Immature natural killer cell (primary cell): ENCODE data around the gene GLDC. TPM values are rescaled to one million over a fixed set of nuclear protein-coding genes. Genes with fewer than 3 reads are reported as not detected.
A peak's percentile ranks its signal among the peaks of the same experiment; 100 is the strongest.

ENCODE experiments used
- DNase-seq, 3 donors: peaks; one replicate each; pipeline ENCODE4 v3.0.0; 2022; ENCODE audit warnings: mixed read lengths in 1 of 3
- H3K27ac Mint-ChIP-seq, 6 donors: one replicate each; pipeline ENCODE4 v1.8.0; 2020; ENCODE audit warnings: mixed read lengths in 6 of 6, mild to moderate bottlenecking in 5 of 6, inconsistent platforms in 4 of 6, moderate library complexity in 3 of 6
- H3K27me3 Mint-ChIP-seq, 3 donors: one replicate each; pipeline ENCODE4 v1.8.0; 2020 to 2021; ENCODE audit warnings: low read depth in 3 of 3, mild to moderate bottlenecking in 3 of 3, mixed read lengths in 3 of 3, moderate library complexity in 3 of 3, inconsistent platforms in 1 of 3
- H3K36me3 Mint-ChIP-seq, 3 donors: one replicate each; pipeline ENCODE4 v1.8.0; 2020; ENCODE audit warnings: mixed read lengths in 3 of 3, inconsistent platforms in 2 of 3, mild to moderate bottlenecking in 2 of 3
- H3K4me1 Mint-ChIP-seq, 2 donors: one replicate each; pipeline ENCODE4 v1.8.0; 2020; ENCODE audit warnings: inconsistent platforms in 2 of 2, mild to moderate bottlenecking in 2 of 2, mixed read lengths in 2 of 2, moderate library complexity in 1 of 2
- H3K4me3 Mint-ChIP-seq, 5 donors: one replicate each; pipeline ENCODE4 v1.8.0; 2020; ENCODE audit warnings: mild to moderate bottlenecking in 5 of 5, mixed read lengths in 5 of 5, inconsistent platforms in 3 of 5, moderate library complexity in 3 of 5
- H3K9me3 Mint-ChIP-seq, 6 donors: one replicate each; pipeline ENCODE4 v1.8.0; 2020; ENCODE audit warnings: mild to moderate bottlenecking in 6 of 6, mixed read lengths in 6 of 6, inconsistent platforms in 4 of 6, moderate library complexity in 3 of 6
- polyA plus RNA-seq, 3 donors: library from polyadenylated mRNA; unstranded; fragments of 300-500 nt; fragmentation: Illumina TruSeq; gene quantifications; one replicate each; pipeline ENCODE4 v1.2.3, GENCODE V29; 2021

The GLDC gene
- polyA plus RNA-seq, 3 donors from 2014 or later = 0.35 TPM; not detected in 2

DNA sequence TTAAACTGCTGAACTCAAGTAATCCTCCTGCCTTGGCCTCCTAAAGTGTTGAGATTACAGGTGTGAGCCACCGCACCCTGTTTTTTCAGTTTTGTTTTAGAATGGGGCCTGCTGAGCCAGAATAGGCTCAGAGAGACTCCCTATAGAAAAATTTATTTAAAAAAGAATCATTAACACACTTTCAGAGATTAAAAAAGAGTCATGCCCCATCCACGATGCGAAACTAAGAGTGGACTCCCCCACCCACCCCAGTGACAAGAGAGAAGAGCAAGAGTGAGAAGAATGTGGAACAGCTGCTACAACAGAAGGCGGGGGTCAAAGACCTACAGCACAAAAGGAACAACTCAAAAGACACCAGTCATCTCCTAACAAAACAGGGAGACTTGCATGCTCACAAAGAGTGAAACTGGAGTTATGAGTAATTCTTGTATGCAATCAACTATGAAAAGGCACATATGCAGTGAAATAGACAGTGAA, 47.2 kb downstream of the GLDC start:
- H3K4me1 Mint-ChIP-seq = no peaks in the 10 kb centered on the region
- no peak overlapping the region for H3K27ac Mint-ChIP-seq
- peaks cover 0 to 3% (median 0%) of the 10 kb centered on the region in 3 donors for H3K36me3 Mint-ChIP-seq
- no peak for DNase-seq
- H3K27me3 Mint-ChIP-seq = peaks cover 0 to 5% (median 2%) of the 10 kb centered on the region in 3 donors
- H3K4me3 Mint-ChIP-seq = no peak overlapping the region
- H3K9me3 Mint-ChIP-seq = no peaks in the 10 kb centered on the region

DNA sequence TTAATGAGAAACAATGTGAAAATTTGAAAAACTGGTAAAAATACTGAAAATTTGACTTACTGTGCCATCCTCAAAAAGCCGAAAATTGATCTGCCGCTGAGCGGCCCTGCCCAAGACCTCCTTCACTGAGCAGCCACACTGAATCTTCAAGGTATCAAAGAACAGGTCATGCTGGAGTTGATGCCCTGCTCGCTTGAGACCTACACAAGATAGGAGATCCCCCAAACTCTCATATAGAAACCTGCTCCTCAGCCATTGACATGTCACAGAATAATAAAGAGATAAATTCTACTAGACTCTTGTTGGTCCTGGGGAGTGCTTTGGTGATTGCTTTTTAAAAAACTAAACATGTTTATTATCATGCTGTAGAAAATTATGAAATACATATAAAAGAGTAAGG, 52.7 kb downstream of the GLDC start:
- Mint-ChIP-seq H3K36me3 (no peaks in the 10 kb centered on the region), H3K27me3 (peaks cover 0 to 6% (median 4%) of the 10 kb centered on the region in 3 donors), H3K4me1 (no peaks in the 10 kb centered on the region), H3K4me3 (no peak overlapping the region), H3K9me3 (no peaks in the 10 kb centered on the region), H3K27ac (no peak overlapping the region)
- DNase-seq = no peak

DNA sequence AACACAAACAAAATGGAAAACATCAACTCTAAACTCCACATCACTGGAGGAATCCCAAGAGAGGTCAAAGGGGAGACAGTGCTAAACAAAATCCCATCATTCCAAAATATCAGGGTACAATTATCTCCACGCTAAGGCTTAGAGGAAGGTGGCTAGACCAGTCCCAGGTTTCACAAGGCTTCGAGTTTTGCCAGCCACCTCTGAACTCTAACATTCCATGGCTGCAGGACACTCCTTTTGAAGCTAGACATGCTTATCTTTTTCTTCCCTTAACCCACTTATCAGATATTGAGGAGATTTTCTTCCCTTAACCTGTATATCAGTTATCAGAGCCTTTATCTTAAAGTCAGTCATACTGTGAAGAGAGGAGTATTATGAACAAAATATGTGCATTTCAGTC, 53.3 kb downstream of the GLDC start:
- Mint-ChIP-seq H3K27me3 (peaks cover 0 to 6% (median 4%) of the 10 kb centered on the region in 3 donors), H3K9me3 (no peaks in the 10 kb centered on the region), H3K27ac (no peak overlapping the region), H3K4me1 (no peaks in the 10 kb centered on the region), H3K36me3 (no peaks in the 10 kb centered on the region), H3K4me3 (no peak overlapping the region)
- no peak for DNase-seq

DNA sequence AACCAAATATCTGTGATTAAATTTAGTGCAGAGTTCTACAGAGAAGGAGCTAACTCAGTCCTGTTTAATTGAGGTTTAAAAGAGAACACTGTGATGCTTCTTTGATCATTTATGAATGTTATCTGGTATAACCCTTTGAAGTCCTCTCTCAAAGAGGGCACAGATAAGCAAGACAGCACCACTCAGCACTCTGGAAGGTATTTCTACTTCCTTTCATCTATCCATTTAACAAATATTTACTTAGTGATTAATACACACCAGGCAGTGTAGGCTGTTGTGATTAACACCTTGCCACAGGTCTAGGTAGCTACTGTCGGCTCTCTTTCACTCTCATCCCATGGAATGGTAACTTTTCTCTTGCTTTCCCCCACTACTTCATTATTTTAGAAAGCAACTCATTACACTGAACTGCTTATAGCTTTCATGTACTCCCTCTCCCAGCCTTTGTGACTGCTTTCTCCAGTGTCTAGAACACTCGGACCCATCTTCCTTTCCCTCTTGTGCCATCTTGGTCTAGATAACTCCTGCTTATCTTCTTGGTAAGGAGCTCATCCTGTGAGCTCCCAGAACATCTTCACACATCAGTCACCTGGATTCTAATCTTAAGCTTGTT, 54.7 kb downstream of the GLDC start:
- H3K4me1 Mint-ChIP-seq = no peaks in the 10 kb centered on the region
- no peak overlapping the region for H3K4me3 Mint-ChIP-seq
- H3K27me3 Mint-ChIP-seq = peaks cover 2 to 6% (median 4%) of the 10 kb centered on the region in 3 donors
- DNase-seq = no peak
- no peaks in the 10 kb centered on the region for H3K36me3 Mint-ChIP-seq
- no peak overlapping the region for H3K27ac Mint-ChIP-seq
- H3K9me3 Mint-ChIP-seq = no peaks in the 10 kb centered on the region

DNA sequence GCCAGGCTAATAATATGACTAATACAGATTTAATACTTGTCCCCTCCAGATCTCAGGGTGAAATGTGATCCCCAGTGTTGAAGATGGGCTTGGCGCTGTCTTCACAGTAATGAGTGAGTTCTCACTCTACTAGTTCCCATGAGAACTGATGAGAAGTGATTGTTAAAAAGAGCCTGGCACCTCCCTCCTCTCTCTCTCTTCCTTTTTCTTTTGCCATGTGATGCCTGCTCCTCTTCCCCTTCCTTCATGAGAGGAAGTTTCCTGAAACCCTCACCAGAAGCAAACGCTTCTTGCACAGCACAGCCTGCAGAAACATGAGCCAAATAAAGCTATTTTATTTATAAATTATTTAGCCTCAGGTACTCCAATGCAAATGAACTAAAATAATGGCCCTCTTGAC, 55.2 kb downstream of the GLDC start:
- no peak overlapping the region for H3K27ac Mint-ChIP-seq
- no peaks in the 10 kb centered on the region for H3K9me3 Mint-ChIP-seq
- H3K4me3 Mint-ChIP-seq = no peak overlapping the region
- DNase-seq = no peak
- no peaks in the 10 kb centered on the region for H3K36me3 Mint-ChIP-seq
- peaks cover 2 to 6% (median 4%) of the 10 kb centered on the region in 3 donors for H3K27me3 Mint-ChIP-seq
- no peaks in the 10 kb centered on the region for H3K4me1 Mint-ChIP-seq

DNA sequence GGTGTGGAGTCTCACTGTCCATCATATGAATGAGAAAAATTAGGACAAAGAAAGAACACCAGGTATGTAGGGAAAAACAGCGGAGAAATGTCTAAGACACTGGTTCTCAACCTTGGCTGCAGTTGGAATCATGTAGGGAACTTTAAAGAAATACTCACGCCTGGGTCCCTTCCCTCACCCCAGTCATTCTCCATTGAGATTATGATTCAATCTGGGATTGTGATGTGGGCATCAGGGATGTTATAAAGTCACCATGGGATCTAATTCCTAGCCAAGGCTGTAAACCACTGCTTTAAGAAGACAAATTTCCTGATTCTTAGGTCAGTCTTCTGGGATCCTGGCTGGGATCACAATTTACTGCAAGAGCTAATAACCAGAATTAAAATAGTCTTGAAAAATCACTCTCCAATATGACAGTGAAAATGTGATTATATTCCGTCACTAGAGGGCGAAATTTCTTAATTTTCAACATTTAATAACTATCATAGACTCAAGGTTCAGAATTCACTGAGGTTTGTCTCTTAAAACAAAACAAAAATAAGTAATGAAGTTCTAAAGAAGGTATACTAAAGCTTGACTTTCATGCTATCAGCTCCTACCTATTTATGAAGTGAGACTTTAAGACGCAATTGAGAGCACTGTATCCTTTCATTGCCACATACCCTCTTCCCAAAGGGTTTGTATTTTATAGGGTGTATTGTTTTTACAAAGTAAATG, 60.5 kb downstream of the GLDC start:
- peaks cover 0 to 4% (median 2%) of the 10 kb centered on the region in 3 donors for H3K27me3 Mint-ChIP-seq
- no peaks in the 10 kb centered on the region for H3K9me3 Mint-ChIP-seq
- no peak overlapping the region for H3K4me3 Mint-ChIP-seq
- no peaks in the 10 kb centered on the region for H3K4me1 Mint-ChIP-seq
- no peaks in the 10 kb centered on the region for H3K36me3 Mint-ChIP-seq
- DNase-seq = peak in 2 of 3 donors; percentile 18 to 21
- no peak overlapping the region for H3K27ac Mint-ChIP-seq

DNA sequence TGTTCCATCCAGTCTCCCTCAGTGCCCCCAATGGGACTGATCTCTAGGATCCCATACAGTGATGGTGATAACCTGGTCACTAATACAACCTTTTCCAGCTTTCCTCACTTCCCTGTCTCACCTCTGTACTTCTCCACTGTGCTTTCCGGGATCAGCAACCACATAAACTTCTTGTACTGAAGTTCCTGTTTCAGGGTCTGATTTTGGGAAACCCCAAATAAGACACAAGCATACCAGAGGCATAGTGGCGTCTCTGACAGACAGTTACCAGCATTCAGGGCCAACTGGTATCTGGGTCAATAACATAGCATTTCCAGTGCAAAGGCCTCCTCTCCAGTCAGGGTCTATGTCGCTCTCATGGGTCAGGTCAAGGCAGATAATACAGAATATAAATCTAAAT, 64.3 kb downstream of the GLDC start:
- Mint-ChIP-seq H3K4me1 (no peaks in the 10 kb centered on the region), H3K36me3 (no peaks in the 10 kb centered on the region), H3K9me3 (no peaks in the 10 kb centered on the region), H3K27ac (no peak overlapping the region), H3K27me3 (peaks cover 0 to 4% (median 2%) of the 10 kb centered on the region in 3 donors), H3K4me3 (no peak overlapping the region)
- no peak for DNase-seq

DNA sequence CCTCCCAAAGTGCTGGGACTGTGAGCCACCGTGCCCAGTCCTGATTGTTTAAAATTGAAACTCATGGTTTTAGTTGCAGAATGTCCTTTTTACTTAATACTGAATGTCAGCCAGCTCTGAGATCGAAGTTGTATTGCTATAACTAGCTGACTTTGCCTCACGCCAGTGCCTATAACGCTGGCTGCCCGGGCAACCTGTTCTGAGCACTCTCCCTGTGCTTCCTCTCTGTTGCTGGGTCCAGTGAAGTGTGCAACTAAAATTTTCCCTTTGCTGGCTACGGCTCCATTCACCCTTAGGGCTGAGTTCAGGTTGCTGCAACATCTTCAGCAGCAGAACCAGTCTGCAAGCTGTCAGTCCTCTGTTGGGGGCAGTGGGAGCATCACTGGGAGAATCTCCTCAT, 65.9 kb downstream of the GLDC start:
- Mint-ChIP-seq H3K27me3 (peaks cover 0 to 4% (median 2%) of the 10 kb centered on the region in 3 donors), H3K27ac (no peak overlapping the region), H3K36me3 (no peaks in the 10 kb centered on the region), H3K9me3 (no peaks in the 10 kb centered on the region), H3K4me3 (peak overlapping the region in 1 of 5 donors; percentile 14), H3K4me1 (no peaks in the 10 kb centered on the region)
- DNase-seq = no peak

DNA sequence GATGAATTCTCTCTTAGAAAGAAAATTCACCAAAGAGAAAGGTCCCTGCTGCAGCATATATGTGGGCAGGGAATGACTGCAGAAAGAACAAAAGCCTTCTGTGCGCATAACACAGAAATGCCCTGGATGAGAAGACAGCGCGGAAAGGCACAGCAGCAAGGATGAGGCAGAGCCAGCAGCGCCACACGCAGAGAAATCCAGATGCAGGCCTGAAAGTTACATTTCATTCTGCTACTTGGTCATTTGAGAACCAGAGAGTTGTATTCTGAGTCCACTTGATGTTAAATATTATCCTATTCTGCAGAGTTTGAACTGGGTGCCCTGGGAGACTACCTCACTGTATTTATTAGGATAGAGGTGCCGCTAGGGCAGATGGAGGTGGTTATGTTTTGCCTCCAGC, 68.5 kb downstream of the GLDC start:
- Mint-ChIP-seq H3K36me3 (no peaks in the 10 kb centered on the region), H3K4me3 (no peak overlapping the region), H3K27ac (no peak overlapping the region), H3K4me1 (no peaks in the 10 kb centered on the region), H3K9me3 (no peaks in the 10 kb centered on the region), H3K27me3 (peaks cover 0 to 5% (median 2%) of the 10 kb centered on the region in 3 donors)
- no peak for DNase-seq

DNA sequence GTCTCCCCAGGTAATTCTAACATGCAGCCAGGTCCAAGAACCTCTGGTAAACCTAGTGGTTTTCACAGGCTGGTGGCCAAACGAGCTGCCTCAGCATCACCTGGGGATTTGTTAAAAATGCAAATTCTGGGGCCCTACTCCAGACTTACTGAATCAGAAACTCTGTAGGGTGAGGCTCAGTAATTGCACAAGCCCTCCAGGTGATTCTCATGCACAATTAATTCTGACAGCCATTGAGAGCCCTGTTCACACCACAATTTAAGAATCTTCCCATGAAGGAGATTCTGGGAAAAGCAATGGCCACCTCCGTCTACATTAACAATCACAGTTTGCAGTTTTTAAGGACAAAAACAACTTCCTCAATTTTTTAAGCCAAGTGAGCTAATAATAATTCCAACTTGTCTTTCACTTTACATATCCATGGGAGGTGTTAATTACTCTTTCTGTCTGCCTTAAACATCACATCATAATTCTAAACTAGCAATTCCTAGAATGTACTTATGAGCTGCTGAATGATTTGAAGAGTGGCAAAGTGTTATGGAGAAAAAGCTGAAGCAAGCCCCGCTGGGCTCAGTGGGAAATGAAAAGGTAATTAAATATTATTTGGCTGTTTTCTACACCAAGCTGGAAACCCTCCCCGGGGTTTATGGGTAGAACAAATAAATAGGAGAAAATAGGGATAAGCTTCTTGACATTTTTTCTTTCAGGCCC, 70.0 kb downstream of the GLDC start:
- Mint-ChIP-seq H3K9me3 (no peaks in the 10 kb centered on the region), H3K4me1 (no peaks in the 10 kb centered on the region), H3K27ac (no peak overlapping the region), H3K4me3 (no peak overlapping the region), H3K27me3 (peaks cover 0 to 5% (median 2%) of the 10 kb centered on the region in 3 donors), H3K36me3 (no peaks in the 10 kb centered on the region)
- no peak for DNase-seq

DNA sequence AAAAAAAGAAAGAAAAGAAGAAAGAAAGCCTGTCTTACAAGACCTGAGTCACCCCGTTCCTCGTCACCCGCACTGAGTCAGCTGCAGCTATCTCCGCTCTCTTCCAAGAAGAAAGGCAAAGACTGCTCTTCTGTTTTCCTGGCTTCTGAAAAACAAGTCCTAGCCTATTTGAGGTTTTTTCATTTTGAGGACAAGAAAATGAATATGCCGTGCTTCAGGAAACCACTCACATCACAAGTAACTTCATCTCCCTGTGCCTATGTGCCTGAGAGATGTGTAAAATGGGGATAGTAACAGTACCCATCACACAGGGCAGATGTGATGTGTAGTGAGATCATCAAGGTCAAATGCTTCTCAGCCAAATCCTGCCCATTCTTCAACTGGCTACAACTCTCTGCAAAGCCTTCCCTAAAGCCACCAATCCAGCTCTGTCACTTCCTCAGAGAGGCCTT, 78.4 kb downstream of the GLDC start:
- Mint-ChIP-seq H3K27me3 (peaks cover 0 to 7% (median 5%) of the 10 kb centered on the region in 3 donors), H3K4me3 (no peak overlapping the region), H3K36me3 (no peaks in the 10 kb centered on the region), H3K27ac (no peak overlapping the region), H3K9me3 (no peaks in the 10 kb centered on the region), H3K4me1 (no peaks in the 10 kb centered on the region)
- DNase-seq = no peak

DNA sequence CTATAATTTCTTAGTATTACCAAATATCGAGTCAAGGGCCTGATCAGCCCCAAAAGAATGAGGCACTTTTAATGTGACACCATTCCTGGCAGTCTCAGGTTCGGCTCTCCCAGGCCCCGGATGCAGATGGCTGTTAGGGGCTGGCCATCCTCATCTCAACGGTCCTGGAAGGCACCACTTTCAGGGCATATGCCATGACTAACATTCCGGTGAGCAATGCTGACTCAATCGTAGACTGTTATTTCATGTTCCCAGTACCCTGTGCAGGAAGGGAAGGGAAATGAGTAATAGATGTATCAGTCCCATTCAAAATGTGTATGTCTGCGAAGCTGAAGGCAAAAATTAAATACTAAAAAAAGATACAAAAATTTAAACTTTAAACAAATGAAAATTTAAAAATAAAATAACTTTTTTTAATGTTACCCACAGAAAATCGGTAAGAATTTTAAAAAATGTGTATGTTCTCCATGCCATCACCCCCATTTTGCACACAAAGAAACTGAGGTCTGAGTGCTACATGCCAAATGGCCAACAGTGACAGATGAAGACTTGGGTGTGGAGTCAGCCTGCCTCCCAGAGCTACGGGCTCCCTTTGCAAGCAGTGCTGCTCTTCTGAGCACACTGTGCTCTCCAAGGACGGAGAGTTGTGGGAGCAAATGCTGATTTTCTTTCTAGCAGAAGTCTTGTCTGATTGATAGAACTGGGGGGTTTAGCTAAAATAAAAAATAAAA, 79.0 kb downstream of the GLDC start:
- DNase-seq = no peak
- no peak overlapping the region for H3K4me3 Mint-ChIP-seq
- no peak overlapping the region for H3K27ac Mint-ChIP-seq
- no peaks in the 10 kb centered on the region for H3K36me3 Mint-ChIP-seq
- H3K4me1 Mint-ChIP-seq = no peaks in the 10 kb centered on the region
- no peaks in the 10 kb centered on the region for H3K9me3 Mint-ChIP-seq
- peaks cover 0 to 6% (median 5%) of the 10 kb centered on the region in 3 donors for H3K27me3 Mint-ChIP-seq

DNA sequence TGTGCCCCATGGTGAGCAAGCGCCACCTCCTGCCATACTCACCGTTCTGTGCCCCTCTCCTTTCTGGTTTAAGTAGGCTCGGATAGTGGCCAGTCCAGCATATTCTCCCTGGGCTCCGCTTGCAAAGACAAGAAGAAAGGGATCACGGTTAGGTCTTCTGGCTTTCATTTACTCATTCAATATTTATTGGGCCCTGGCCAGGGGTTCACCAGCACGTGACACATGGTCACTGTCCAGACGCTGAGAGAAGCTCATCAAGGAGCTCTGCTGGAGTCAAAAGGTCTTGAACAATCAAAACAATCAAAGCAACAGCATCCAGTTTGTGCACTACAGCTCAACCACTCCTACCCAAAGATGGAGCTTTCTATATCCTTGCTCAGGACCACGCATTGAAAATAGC, 80.2 kb downstream of the GLDC start:
- no peak for DNase-seq
- Mint-ChIP-seq H3K9me3 (no peaks in the 10 kb centered on the region), H3K4me3 (no peak overlapping the region), H3K36me3 (no peaks in the 10 kb centered on the region), H3K27ac (no peak overlapping the region), H3K4me1 (no peaks in the 10 kb centered on the region), H3K27me3 (peaks cover 2 to 6% (median 5%) of the 10 kb centered on the region in 3 donors)
